GM12801 (cell line): ENCODE data around the gene DNAJC5G.

Experiments
- TF ChIP-seq, protein P1 (sequence below): IDR thresholded peaks from one replicate; pipeline ENCODE4 v1.5.1; 2011; ENCODE audit warnings: control low read depth; ENCODE audit not compliant: insufficient read length; ENCODE audit errors: extremely low read depth

The DNAJC5G gene

DNA sequence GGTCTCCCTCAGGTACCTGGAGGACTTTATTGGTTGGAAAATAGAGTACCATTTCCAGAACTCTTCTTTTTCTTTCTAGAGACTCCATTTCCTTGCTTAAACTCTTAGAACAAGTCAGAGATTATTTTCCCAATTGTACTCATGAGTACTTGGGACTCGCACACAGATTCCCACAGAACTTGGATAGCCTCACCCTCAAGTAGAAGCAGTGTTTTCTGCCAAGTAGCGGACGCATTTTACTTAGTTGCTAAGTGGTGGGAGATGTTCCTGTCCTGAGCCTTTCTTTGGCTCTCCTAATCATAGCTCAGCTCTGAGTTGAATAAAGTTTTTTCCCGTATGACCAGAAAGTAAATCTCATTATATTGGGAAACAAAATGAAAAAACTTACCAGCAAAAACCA is 29.6 kb upstream of the DNAJC5G start:
- TF ChIP-seq, protein P1, sequence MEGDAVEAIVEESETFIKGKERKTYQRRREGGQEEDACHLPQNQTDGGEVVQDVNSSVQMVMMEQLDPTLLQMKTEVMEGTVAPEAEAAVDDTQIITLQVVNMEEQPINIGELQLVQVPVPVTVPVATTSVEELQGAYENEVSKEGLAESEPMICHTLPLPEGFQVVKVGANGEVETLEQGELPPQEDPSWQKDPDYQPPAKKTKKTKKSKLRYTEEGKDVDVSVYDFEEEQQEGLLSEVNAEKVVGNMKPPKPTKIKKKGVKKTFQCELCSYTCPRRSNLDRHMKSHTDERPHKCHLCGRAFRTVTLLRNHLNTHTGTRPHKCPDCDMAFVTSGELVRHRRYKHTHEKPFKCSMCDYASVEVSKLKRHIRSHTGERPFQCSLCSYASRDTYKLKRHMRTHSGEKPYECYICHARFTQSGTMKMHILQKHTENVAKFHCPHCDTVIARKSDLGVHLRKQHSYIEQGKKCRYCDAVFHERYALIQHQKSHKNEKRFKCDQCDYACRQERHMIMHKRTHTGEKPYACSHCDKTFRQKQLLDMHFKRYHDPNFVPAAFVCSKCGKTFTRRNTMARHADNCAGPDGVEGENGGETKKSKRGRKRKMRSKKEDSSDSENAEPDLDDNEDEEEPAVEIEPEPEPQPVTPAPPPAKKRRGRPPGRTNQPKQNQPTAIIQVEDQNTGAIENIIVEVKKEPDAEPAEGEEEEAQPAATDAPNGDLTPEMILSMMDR: no peak

DNA sequence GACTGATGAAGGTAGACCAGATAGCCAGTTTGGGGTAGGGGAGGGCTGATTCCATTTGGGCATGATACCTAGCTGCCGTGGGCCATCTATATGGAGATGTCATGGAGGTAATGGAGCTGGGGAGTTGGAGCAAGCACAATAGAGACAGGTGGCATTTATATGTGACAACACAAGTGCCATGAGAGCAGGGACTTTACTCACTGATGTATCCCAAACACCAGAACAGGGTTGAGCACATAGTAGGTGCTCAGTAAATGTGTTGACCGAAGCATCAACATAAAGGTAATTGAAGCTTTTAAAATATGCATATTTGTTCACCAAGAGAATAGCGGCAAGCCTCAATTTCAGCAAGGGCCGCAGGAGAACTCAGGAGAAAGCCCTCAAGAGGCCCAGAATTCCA is 27.3 kb upstream of the DNAJC5G start:
- TF ChIP-seq, protein P1: no peak

DNA sequence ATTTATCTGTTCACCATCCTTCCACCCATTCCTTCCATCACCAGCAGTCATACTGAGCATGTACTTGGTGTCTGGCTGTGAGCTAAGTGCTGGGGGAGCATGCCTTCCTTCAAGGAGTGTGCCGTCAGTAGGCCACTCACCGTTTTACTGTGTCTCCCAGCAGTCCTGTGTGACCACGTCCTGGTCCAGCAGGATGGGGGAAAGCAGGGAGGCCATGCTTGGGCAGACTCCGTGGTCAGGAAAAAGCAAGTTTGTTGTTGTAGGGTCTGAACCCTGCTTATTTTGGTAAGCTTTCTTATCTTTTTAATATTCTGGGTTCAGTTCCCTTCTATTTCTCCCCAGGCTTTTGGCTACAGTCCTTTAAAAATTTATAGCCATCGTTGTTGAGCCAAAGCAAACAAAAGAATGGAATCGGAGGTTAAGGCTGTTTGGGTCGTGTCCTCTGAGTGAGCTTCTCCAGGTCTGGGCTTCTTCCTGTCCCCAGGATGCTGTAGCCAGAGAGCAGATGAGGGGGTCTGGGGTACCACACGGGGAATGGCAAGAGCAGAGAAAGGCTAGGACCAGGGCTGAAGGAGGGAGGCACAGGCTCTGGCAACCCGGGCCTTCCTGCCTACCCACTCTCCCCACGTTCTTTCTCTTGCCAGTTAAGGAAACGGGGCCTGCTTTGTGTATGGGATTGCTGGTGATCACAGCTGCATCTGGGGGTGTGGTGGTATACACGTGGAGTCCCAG is 25.9 kb upstream of the DNAJC5G start:
- TF ChIP-seq, protein P1: no peak

GRCh38 chr2:27249891-27250651 is 25.2 kb upstream of the DNAJC5G start:
- TF ChIP-seq, protein P1: no peak

GRCh38 chr2:27250652-27251379 is 24.4 kb upstream of the DNAJC5G start:
- TF ChIP-seq, protein P1: no peak

GRCh38 chr2:27251766-27252165 is 23.5 kb upstream of the DNAJC5G start:
- TF ChIP-seq, protein P1: no peak

- TF ChIP-seq, protein P1: no peak
Measured at GRCh38 chr2:27255187-27255586, 20.0 kb upstream of the DNAJC5G start.
